Right kidney (tissue), 1 donor: ENCODE data around the gene KCNF1.
"Not testable (repeated sequence)": the region's sequence is repeated elsewhere in the genome, so short reads cannot be mapped to it uniquely, and the experiment has no call there.

Experiments used
- DNase-seq: peaks from one replicate; pipeline ENCODE4 v3.0.0-alpha.2; 2016

The KCNF1 gene

DNA sequence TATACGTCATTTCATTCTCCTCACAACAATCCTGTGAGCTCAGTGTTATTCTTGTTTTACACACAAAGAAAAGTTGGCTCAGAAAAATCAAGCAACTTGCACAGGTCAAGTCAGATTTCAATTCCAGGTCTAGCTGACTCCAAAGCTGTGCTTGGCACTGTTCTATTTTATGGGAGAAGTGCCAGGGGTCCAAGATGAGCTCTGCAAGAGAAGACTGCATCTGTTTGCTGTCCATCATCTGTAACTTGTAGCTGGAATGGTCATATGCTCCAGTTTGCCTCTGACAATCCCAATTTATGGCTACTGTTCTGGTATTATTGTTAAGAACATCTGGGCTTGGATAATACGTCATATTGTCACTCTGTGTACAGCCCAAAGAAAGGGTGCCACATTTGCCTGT, 28.9 kb downstream of the KCNF1 start:
- no peak for DNase-seq

GRCh38 chr2:10941383-10941782, 29.6 kb downstream of the KCNF1 start:
- no peak for DNase-seq

DNA sequence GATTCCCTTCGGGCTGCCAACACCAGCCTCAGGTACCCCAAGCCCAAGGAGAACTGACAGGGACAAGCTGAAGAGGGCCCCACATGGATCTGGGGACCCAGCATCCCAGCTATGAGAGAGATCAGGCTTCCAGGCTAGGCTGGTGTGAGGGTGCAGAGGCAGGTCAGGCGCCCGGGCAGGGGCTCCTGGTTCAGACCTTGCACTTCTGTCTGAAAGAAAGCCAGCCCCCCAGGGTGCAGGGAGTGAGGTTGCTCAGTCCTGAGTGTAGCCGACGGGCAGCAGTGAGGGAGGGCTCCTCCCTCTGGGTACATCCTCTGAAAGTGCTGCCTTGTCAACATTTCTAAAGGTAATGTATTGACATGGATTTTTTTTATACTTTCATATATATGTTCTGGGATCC, 33.1 kb downstream of the KCNF1 start:
- DNase-seq: no peak

DNA sequence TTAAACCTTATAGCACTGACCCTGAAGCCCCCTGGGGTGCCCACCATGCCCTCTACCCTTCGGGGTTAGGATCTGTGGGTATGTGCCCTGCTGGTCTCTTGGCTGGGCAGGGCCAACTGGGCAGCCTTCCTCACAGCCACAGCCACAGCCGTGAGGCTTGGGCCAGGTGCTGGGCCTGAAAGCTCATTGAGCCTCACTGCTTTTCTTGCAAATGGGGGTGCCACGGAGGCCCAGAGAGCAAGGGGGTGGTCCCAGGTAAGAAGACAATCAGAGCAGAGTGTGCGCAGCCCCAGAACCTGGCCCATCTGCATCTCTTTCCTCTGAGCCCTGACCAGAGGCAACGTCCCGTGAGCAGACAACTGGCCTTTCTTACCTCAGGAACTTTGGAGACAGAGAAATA, 34.7 kb downstream of the KCNF1 start:
- DNase-seq: no peak

DNA sequence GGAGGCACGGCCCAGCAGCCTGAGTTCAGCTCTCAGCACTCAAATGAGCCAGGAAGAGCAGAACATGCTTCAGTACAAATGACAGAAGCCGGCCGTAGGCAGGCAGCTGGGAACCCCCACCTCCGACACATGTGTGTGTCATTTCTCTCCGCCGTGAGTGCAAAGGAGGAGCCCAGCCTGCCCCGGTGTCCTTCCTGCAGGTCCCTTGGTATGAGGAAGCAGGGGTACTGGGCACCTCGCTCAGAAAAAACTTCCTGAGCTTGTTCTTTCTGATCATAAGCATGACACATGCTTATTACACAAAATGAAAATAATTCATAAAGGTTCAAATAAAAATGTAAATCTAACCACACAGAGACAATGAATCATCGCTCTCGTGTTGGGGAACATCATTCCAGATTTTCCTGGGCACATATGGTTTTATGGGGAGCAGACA, 35.3 kb downstream of the KCNF1 start:
- DNase-seq: no peak

GRCh38 chr2:10947446-10948187, 35.9 kb downstream of the KCNF1 start:
- no peak for DNase-seq

DNA sequence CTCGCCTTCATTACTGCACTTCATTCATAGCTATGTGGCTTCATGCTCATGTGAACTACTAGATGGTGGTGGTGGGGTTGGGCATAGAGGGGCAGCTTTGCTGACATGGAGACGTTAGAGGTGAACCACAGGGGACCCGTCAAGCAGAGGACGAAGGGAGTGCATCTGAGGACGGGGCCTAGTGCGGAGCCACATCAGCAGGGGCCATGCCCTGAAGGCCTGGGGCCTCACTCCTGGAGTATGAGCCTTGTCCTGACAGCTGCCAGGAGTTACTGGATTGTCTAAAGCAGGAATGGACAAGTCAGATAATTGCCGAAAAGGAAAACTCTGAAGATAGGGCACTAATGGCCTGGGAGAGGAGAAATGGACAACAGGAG, 36.4 kb downstream of the KCNF1 start:
- no peak for DNase-seq

DNA sequence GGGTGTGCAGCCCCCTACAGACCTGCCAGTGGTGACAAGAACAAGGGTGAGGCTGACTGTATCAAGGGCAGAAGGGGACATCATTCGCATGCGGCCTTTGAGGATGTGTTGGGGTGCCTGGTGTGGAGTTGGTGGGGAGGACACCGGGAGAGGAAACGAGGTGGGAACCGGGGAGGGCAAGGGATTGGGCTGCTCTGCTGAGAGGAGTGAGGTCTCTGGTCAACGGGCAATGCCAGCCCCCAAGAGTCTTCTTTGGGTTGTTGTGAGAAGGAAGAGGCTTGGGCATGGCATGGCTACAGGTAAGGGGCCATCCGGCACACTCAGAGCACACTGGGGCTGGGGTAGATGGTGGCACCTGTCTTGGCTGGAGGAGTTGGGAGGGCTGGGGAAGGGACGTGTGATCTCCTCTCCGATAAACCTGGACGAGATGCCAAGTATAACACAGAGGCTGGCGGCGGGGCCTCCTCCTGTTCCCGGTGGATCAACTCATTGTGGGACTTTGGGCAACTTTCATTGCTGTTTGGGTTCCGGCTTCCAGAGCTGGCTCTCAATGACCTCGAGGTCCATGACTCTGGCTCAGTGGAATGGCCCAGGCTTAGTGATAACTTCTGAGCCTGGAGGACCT, 37.0 kb downstream of the KCNF1 start:
- no peak for DNase-seq

DNA sequence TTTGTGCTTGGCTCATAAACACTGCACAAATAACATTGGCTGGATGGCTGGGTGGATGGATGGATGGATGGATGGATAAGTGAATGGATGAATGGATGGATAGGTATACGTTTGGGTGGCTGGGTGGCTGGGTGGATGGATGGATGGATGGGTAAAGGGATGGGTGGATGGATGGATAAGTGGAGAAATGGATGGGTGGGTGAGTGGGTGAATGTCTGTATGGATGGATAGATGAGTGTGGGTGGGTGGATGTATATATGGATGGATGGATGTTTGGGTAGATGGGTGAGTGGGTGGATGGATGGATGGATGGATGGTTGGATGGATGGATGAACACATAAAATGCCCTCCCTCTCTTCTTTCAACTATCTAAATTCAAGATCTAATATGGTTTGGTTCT, 38.1 kb downstream of the KCNF1 start:
- DNase-seq: no peak

GRCh38 chr2:10951558-10952414, 40.1 kb downstream of the KCNF1 start:
- DNase-seq: no peak

DNA sequence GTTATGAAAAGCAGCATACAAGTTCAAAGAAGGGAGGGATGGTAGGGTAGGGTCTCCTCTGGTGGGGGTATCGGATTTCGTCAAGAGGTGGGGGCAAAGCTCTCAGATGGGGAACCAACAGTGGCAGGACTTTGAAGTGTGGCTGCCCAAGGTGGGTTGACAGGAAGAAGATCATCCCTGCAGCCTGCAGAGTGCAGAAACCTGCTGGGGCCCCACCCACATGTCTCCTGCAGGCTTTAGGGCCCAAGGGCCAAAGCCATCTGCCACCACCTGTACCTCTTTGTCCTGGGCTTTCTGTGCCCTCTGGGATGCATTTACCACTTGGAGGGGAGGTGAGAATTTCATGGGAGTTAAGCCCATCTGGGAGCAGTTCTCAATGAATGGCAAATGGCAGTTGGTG, 42.7 kb downstream of the KCNF1 start:
- no peak for DNase-seq

GRCh38 chr2:10954856-10955818, 43.4 kb downstream of the KCNF1 start:
- DNase-seq: no peak

DNA sequence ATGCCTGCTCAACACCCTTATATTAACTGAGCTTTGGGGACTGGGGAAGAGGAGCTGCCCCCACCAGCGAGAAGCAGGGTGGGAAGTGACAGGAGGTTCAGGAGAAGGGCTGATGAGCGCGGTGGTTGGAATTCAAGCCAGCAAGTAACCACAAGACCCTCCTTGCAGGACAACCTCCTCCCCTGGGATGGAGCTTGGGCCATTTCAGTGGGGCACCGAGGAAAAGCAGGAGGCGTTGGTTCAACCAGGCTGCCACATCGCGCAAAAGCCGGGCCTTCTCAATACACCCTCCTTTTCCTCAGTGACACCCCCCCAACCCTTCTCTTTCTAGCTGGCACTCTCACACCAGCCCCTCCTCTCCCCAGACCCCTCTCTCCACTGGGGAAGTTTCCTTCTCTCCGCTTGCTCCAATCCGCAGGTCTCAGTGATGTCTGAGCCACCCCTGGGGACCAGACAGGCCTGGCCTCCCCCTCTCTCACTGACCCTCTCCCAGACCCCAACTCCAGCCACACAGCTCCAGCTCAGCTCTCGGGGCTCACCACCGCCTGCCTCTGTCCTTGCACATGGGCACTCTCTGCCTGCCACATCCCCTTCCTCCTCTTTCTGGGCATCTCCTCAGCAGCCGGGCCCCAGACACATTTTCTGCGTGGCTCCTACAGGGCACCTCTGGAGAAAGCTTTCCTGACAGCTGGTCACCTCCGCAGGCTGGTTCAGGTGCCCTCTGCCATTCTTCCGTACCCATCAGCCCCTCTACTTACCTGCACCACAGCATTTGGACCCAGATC, 44.5 kb downstream of the KCNF1 start:
- no peak for DNase-seq

- DNase-seq: no peak
Measured at GRCh38 chr2:10957391-10957790, 45.7 kb downstream of the KCNF1 start.

DNA sequence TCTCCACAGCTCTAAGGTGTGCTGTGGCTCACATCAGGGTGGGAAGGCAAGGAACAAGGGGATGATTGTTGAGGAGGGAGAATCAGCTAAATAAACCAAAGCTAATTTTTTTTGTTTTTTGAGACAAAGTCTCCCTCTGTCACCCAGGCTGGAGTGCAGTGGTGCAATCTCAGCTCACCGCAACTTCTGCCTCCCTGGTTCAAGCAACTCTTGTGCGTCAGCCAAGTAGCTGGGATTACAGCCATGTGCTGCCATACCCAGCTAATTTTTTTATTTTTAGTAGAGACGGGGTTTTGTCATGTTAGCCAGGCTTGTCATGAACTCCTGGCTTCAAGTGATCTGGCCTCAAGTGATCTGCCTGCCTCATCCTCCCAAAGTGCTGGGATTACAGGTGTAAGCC, 46.7 kb downstream of the KCNF1 start:
- DNase-seq: not testable (repeated sequence)

DNA sequence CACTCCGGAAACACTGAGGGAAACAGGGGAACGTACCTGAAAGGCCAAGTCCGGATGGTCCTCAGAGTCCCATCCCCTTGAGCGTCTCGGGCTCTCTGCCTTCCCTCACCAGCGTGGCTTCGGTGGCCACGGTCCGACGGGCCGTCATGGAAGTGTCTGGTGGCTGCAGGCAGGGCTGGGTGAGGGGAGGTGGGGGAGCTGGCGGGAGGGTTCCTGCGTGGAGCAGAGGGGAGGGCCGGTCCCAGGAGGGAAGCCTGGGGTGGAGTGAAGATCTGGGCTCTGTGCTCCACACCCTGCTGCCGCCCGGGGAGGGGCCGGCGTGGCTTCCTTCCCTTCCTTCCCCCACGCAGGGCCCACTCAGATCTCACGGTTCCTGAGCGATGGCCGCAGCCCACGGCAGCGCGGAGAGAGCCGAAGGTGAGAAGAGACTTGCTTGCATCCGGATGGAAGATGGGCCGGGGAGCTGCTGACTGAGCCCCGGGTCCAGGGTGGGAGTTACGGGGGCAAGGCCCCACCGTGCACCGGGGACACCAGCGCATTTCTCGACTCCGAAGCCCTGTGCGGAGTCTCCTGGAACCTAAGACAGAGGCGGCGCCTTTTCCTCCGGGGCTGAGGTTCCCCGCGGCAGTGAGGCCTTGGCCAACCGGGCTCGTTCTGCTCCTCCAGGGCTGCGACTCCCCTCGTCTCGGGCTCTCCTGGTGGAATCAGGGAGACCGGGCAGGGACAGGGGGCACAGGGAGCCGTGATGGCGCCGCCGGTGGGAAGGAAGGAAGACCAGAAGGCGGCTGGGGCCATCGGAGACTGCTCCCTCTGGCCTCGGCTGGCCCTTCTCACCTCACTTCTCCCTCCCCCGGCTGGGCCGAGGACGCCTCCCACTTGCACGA, 49.1 kb downstream of the KCNF1 start:
- DNase-seq: no peak

DNA sequence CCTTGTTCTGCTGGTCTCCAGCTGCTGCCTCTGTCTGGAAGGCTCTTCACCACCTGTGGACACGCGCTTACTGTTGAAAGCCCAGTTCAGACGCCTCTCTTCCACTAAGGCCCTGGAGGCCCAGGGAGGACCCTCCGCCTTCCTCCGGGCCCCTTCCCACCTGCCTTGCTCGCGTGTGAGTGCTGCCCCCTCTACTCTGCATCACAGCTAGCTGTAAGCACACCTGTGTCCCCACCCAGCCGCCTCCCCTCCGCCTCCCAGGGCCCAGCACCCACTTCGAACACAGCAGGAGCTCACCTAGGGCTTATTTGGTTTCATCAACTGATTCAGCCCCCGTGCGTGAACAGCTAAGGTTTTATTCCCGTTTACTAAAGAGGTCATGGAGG, 49.7 kb downstream of the KCNF1 start:
- DNase-seq: no peak

GRCh38 chr2:10962004-10962403, 50.3 kb downstream of the KCNF1 start:
- no peak for DNase-seq

DNA sequence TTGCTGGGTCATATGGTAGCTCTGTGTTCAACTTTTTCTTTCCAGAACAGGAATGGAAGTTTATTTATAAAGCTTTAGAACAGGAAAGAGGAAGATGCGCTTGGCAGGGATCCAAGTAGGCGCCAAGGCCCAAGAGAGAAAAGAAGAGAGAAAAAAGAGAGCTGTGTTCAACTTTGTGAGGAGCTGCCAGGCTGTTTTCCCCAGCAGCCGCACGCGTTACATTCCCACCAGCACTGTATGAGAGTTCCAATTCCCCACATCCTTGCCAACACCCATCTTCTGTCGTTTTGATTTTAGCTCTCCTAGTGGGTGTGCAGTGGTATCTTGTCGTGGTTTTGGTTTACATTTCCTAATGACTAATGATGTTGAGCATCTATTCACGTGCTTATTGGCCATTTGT, 51.4 kb downstream of the KCNF1 start:
- no peak for DNase-seq
